T-helper 1 cell (primary cell): ENCODE measurements around the gene PRDM7.
"Not testable (repeated sequence)": the region's sequence is repeated elsewhere in the genome, so short reads cannot be mapped to it uniquely, and the experiment has no call there.

Experiments
- DNase-seq, 5 donors: peaks; one replicate each; pipeline ENCODE4 v3.0.0-alpha.2; 2012 to 2020

The PRDM7 gene

GRCh38 chr16:90011508-90011819 lies 65.7 kb downstream of the PRDM7 start:
- no peak for DNase-seq

GRCh38 chr16:90010676-90011507 lies 66.2 kb downstream of the PRDM7 start:
- no peak for DNase-seq

- no peak for DNase-seq
Measured at GRCh38 chr16:90009172-90009899, 67.8 kb downstream of the PRDM7 start.

GRCh38 chr16:90008708-90009145 lies 68.4 kb downstream of the PRDM7 start:
- peak in 3 of 5 donors; percentile 19 to 62 (median 45) for DNase-seq

- DNase-seq: not testable (repeated sequence)
Measured at GRCh38 chr16:90007635-90008234, 69.4 kb downstream of the PRDM7 start.

- DNase-seq: no peak
Measured at GRCh38 chr16:90007015-90007414, 70.1 kb downstream of the PRDM7 start.
